K562 (cell line): ENCODE results near the gene DNAJB13. TPM values are rescaled to one million over a fixed set of nuclear protein-coding genes. Genes with fewer than 3 reads are reported as not detected.
A peak's percentile ranks its signal among the peaks of the same experiment; 100 is the strongest.

Experiments used
- BRF1 ChIP-seq: IDR thresholded peaks from 3 replicates; pipeline ENCODE4 v1.6.1; 2011; ENCODE audit warnings: borderline replicate concordance, mild to moderate bottlenecking; ENCODE audit not compliant: insufficient read length; ENCODE audit errors: extremely low read depth
- CBFA2T3 ChIP-seq: fragments of 450-650 bp; IDR thresholded peaks from 2 replicates; pipeline ENCODE4 v1.6.1; 2017
- CCAR2 ChIP-seq: fragments of 200-400 bp; formaldehyde crosslinking; IDR thresholded peaks from 2 replicates; pipeline ENCODE4 v1.6.1; 2017; ENCODE audit warnings: mild to moderate bottlenecking, low read depth, low read length
- DNMT1 ChIP-seq: fragments of 450-650 bp; IDR thresholded peaks from 2 replicates; pipeline ENCODE4 v1.6.1; 2016; ENCODE audit warnings: antibody characterized with exemption, mild to moderate bottlenecking
- ESRRA ChIP-seq: fragments of 450-650 bp; IDR thresholded peaks from 2 replicates; pipeline ENCODE4 v1.6.1; 2014; ENCODE audit warnings: low read depth, mild to moderate bottlenecking, moderate library complexity, borderline replicate concordance
- HES1 ChIP-seq: fragments of 450-650 bp; IDR thresholded peaks from 2 replicates; pipeline ENCODE4 v1.6.1; 2016; ENCODE audit warnings: low read depth, mild to moderate bottlenecking, moderate library complexity
- HOXB6 ChIP-seq: fragments of 250-450 bp; sonication (Bioruptor Pico); IDR thresholded peaks from 2 replicates; pipeline ENCODE4 v1.5.1; 2022; ENCODE audit warnings: mild to moderate bottlenecking, borderline replicate concordance
- KDM1A ChIP-seq, 2 experiments: fragments of 450-650 bp; IDR thresholded peaks; 2 replicates each; pipeline ENCODE4 v1.6.1; 2016; ENCODE audit warnings: mild to moderate bottlenecking in 2 of 2
- MECOM ChIP-seq: fragments of 250-450 bp; sonication (Bioruptor Pico); IDR thresholded peaks from 2 replicates; pipeline ENCODE4 v1.8.0; 2022; ENCODE audit warnings: inconsistent platforms
- MEIS2 ChIP-seq: fragments of 450-650 bp; IDR thresholded peaks from 2 replicates; pipeline ENCODE4 v1.6.1; 2014; ENCODE audit warnings: mild to moderate bottlenecking; ENCODE audit not compliant: partially characterized antibody
- MTF1 ChIP-seq: fragments of 250-450 bp; sonication (Bioruptor Pico); IDR thresholded peaks from 2 replicates; pipeline ENCODE4 v1.9.0; 2021; ENCODE audit warnings: moderate library complexity, mild to moderate bottlenecking, inconsistent platforms, borderline replicate concordance
- NR1H2 ChIP-seq: sonication (generic); formaldehyde crosslinking; IDR thresholded peaks from 2 replicates; pipeline ENCODE4 v1.4.0; 2020; ENCODE audit warnings: mild to moderate bottlenecking, missing genetic modification reagents
- NR2C1 ChIP-seq, 2 experiments: fragments of 450-650 bp; IDR thresholded peaks; 2 replicates each; pipeline ENCODE4 v1.6.1; 2017; ENCODE audit warnings: mild to moderate bottlenecking in 2 of 2, antibody characterized with exemption in 1 of 2, inconsistent platforms in 1 of 2, missing compliant biosample characterization in 1 of 2, missing genetic modification characterization in 1 of 2
- NR2C2 ChIP-seq, 2 experiments: fragments of 200-800 bp in 1 of 2; sonication (Bioruptor generic) in 1 of 2; sonication (generic) in 1 of 2; formaldehyde crosslinking in 1 of 2; IDR thresholded peaks; 2 replicates each; pipeline versions ENCODE4 v1.6.1 to v1.8.0; 2016 to 2022; ENCODE audit warnings: mild to moderate bottlenecking in 1 of 2, missing compliant biosample characterization in 1 of 2, missing genetic modification characterization in 1 of 2, missing genetic modification reagents in 1 of 2
- RCOR1 ChIP-seq, 2 experiments: IDR thresholded peaks; 2 replicates each; pipeline ENCODE4 v1.6.1; 2012; ENCODE audit warnings: low read depth in 2 of 2, low read length in 2 of 2, borderline replicate concordance in 1 of 2, improper control_type of control experiment in 1 of 2
- TEAD4 ChIP-seq, 2 experiments: sonication (generic) in 1 of 2; formaldehyde crosslinking in 1 of 2; IDR thresholded peaks; 2 replicates each; pipeline versions ENCODE4 v1.6.1 to v1.8.0; 2012 to 2022; ENCODE audit warnings: borderline replicate concordance in 1 of 2, inconsistent platforms in 1 of 2, low read length in 1 of 2, mild to moderate bottlenecking in 1 of 2, missing genetic modification reagents in 1 of 2
- ZBTB1 ChIP-seq: sonication (generic); formaldehyde crosslinking; IDR thresholded peaks from 2 replicates; pipeline ENCODE4 v1.8.1; 2023; ENCODE audit warnings: missing genetic modification reagents, low read depth, mild to moderate bottlenecking, borderline replicate concordance
- ZC3H8 ChIP-seq: fragments of 450-650 bp; IDR thresholded peaks from 2 replicates; pipeline ENCODE4 v1.6.1; 2017
- ZNF3 ChIP-seq: fragments of 250-450 bp; sonication (Bioruptor Pico); IDR thresholded peaks from 2 replicates; pipeline ENCODE4 v1.5.0; 2021; ENCODE audit warnings: mild to moderate bottlenecking, moderate library complexity
- ZNF507 ChIP-seq: conservative IDR thresholded peaks from 2 replicates; pipeline ENCODE4 v1.6.1; 2017; ENCODE audit warnings: missing genetic modification characterization, missing compliant biosample characterization
- polyA plus RNA-seq, 8 experiments: library from polyadenylated mRNA; depleted of rRNA in 4 of 8; stranded (reverse) in 5 of 8; unstranded in 3 of 8; fragments of >200 nt; fragmentation: Nextera tagmentation in 2 of 8; fragmentation: Illumina TruSeq in 1 of 8; extraction: Ambion mirVana in 2 of 8; extraction: Trizol in 1 of 8; gene quantifications; 2 replicates each; pipeline versions ENCODE4 v1.2.1 to v1.2.3, GENCODE V29; 2011 to 2014; ENCODE audit warnings: inconsistent platforms in 1 of 8, missing spikeins in 1 of 8
- total RNA-seq, 7 experiments: library from RNA; depleted of rRNA in 6 of 7; stranded (reverse); fragments of >200 nt in 6 of 7; fragmentation: Illumina TruSeq in 2 of 7; extraction: Trizol in 2 of 7; gene quantifications; 2 replicates each; pipeline versions ENCODE4 v1.2.1 to v1.2.3, GENCODE V29; 2011 to 2021; ENCODE audit warnings: low replicate concordance in 1 of 7
- TF ChIP-seq, protein P1 (sequence below), 2 experiments: fragments of 250-450 bp in 1 of 2; fragments of 450-650 bp in 1 of 2; sonication (Bioruptor Pico) in 1 of 2; IDR thresholded peaks; 2 replicates each; pipeline versions ENCODE4 v1.6.1 to v1.8.0; 2016 to 2021; ENCODE audit warnings: mild to moderate bottlenecking in 2 of 2, moderate library complexity in 2 of 2, missing compliant biosample characterization in 1 of 2, missing genetic modification characterization in 1 of 2
- TF ChIP-seq, protein P2 (sequence below): sonication (generic); formaldehyde crosslinking; IDR thresholded peaks from 2 replicates; pipeline ENCODE4 v1.8.0; 2022; ENCODE audit warnings: mild to moderate bottlenecking, missing genetic modification reagents, borderline replicate concordance
- TF ChIP-seq, protein P3 (sequence below): fragments of 200-800 bp; sonication (Bioruptor generic); IDR thresholded peaks from 2 replicates; pipeline ENCODE4 v1.6.1; 2017; ENCODE audit warnings: missing genetic modification characterization, missing compliant biosample characterization

DNAJB13 gene
- total and polyA plus RNA-seq, 9 of the 15 experiments (the other 6 are each of a cell fraction or from before 2014, with no cell fraction given) = 0.14 TPM; not detected in 8

DNA sequence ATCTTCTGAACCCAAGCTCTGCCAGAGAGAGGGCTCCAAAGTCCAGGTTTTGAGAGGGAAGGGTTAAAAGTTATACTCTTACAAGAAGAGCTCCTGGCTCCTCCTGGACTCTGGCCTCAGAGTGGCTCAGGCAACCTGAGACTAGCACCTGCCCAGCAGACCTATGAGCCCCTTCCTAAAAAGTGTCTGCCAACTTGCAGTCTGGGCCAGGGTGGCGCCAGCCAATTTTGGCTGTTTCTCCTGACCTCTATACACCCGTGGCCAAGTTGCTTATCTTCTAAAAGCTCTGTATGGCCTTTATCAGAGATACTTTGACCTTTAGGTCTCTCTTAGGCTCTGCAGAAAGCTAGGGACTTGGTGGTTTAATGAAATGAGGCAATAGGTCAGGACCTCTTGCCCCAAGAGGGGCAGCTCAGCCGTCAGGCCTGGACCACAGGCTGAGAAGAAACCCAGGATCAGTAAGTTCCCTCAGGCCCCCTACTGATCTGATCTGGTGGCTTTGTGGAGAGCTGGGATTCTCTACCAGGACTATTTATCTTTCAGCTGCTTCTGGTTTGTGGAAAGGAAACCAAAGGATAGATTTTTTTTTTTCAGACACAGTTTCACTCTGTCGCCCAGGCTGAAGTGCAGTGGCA, 68.4 kb downstream of the DNAJB13 start (continued):
- TF ChIP-seq, protein P1, sequence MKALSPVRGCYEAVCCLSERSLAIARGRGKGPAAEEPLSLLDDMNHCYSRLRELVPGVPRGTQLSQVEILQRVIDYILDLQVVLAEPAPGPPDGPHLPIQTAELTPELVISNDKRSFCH (CRISPR knock-in tag; IDR thresholded peaks at IDR 0.05) = no peak
- TF ChIP-seq, protein P1 (tag; IDR thresholded peaks at IDR 0.05) = peak; percentile 68; the same call in 1 of the 2 replicates
- TF ChIP-seq MEIS2 = peak; percentile 9
- TF ChIP-seq ESRRA = peak; percentile 50; the same call in 1 of the 2 replicates
- TF ChIP-seq, protein P2, sequence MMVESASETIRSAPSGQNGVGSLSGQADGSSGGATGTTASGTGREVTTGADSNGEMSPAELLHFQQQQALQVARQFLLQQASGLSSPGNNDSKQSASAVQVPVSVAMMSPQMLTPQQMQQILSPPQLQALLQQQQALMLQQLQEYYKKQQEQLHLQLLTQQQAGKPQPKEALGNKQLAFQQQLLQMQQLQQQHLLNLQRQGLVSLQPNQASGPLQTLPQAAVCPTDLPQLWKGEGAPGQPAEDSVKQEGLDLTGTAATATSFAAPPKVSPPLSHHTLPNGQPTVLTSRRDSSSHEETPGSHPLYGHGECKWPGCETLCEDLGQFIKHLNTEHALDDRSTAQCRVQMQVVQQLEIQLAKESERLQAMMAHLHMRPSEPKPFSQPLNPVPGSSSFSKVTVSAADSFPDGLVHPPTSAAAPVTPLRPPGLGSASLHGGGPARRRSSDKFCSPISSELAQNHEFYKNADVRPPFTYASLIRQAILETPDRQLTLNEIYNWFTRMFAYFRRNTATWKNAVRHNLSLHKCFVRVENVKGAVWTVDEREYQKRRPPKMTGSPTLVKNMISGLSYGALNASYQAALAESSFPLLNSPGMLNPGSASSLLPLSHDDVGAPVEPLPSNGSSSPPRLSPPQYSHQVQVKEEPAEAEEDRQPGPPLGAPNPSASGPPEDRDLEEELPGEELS (CRISPR knock-in tag) = no peak
- TF ChIP-seq ZNF3 (CRISPR knock-in tag) = no peak
- no peak for TF ChIP-seq MECOM (CRISPR knock-in tag)
- 0 out of 2 replicates have a peak, but pooled peaks have one; percentile 10 for TF ChIP-seq TEAD4 (IDR thresholded peaks at IDR 0.05; ENCODE audit: low read length)
- no peak for TF ChIP-seq TEAD4 (CRISPR knock-in tag; IDR thresholded peaks at IDR 0.05; ENCODE audit: borderline replicate concordance)
- TF ChIP-seq HES1 = peak; percentile 71; the same call in 1 of the 2 replicates
- TF ChIP-seq CBFA2T3 = peak; percentile 42
- TF ChIP-seq NR2C1 (IDR thresholded peaks at IDR 0.05) = no peak
- peak; percentile 59; the same call in 1 of the 2 replicates for TF ChIP-seq NR2C1 (tag; IDR thresholded peaks at IDR 0.05)
- no peak for TF ChIP-seq BRF1
- no peak for TF ChIP-seq ZBTB1 (CRISPR knock-in tag)
- TF ChIP-seq DNMT1 = no peak
- no peak for TF ChIP-seq CCAR2
- peak; percentile 61 to 74; a peak in 3 of 4 replicates for TF ChIP-seq KDM1A (IDR thresholded peaks at IDR 0.05)
- no peak for TF ChIP-seq NR2C2 (CRISPR knock-in tag; IDR thresholded peaks at IDR 0.05)
- peak; percentile 73 for TF ChIP-seq NR2C2 (tag; IDR thresholded peaks at IDR 0.05)
- TF ChIP-seq ZC3H8 = no peak
- no peak for TF ChIP-seq MTF1
- TF ChIP-seq NR1H2 (CRISPR knock-in tag) = no peak
- no peak for TF ChIP-seq HOXB6 (CRISPR knock-in tag)
- no peak for TF ChIP-seq ZNF507 (tag)
- TF ChIP-seq RCOR1 (IDR thresholded peaks at IDR 0.05; ENCODE audit: borderline replicate concordance in 1 of 2, low read depth in 2 of 2, low read length in 2 of 2) = peak in 1 of 2 experiments; percentile 68; a peak in 2 of 4 replicates
- TF ChIP-seq, protein P3, sequence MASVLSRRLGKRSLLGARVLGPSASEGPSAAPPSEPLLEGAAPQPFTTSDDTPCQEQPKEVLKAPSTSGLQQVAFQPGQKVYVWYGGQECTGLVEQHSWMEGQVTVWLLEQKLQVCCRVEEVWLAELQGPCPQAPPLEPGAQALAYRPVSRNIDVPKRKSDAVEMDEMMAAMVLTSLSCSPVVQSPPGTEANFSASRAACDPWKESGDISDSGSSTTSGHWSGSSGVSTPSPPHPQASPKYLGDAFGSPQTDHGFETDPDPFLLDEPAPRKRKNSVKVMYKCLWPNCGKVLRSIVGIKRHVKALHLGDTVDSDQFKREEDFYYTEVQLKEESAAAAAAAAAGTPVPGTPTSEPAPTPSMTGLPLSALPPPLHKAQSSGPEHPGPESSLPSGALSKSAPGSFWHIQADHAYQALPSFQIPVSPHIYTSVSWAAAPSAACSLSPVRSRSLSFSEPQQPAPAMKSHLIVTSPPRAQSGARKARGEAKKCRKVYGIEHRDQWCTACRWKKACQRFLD = no peak
